OCI-LY7 (cell line): ENCODE data around the gene SLC43A1. TPM values are rescaled to one million over a fixed set of nuclear protein-coding genes. Genes with fewer than 3 reads are reported as not detected.

Source experiments
- BruUV-seq: library from RNA; stranded (reverse); fragments of 400-500 nt; replicated peaks from 2 replicates; lab custom pipeline; 2021; lab: Mats Ljungman, UMichigan
- CTCF ChIA-PET: fragments of 300-600 bp; sonication (Branson Sonifier 250); formaldehyde crosslinking; loops from one replicate; lab custom pipeline; 2022; ENCODE audit warnings: antibody characterized with exemption; ENCODE audit not compliant: unreplicated experiment; lab: Charles Lee
- POLR2A ChIA-PET: fragments of 300-600 bp; sonication (Branson Sonifier 250); formaldehyde crosslinking; loops from one replicate; lab custom pipeline; 2022; ENCODE audit warnings: antibody characterized with exemption; lab: Charles Lee
- DNase-seq: peaks from one replicate; pipeline ENCODE4 v3.0.0-alpha.2; 2015; ENCODE audit warnings: low spot score
- H2AFZ ChIP-seq: fragments of 200-600 bp; sonication (generic), shearing (Covaris generic); 2 replicates; pipeline ENCODE4 v1.6.1; 2014; ENCODE audit warnings: mild to moderate bottlenecking, antibody characterized with exemption, low read length, moderate library complexity
- H3K27ac ChIP-seq: fragments of 200-600 bp; sonication (generic); 2 replicates; pipeline ENCODE4 v1.5.1; 2014; ENCODE audit warnings: mixed run types, low read depth, mild to moderate bottlenecking, moderate library complexity, low read length, inconsistent platforms; ENCODE audit not compliant: poor library complexity, severe bottlenecking
- H3K36me3 ChIP-seq: fragments of 200-600 bp; sonication (generic); 2 replicates; pipeline ENCODE4 v1.6.1; 2014; ENCODE audit warnings: mild to moderate bottlenecking, antibody characterized with exemption, low read length, moderate library complexity, mixed read lengths; ENCODE audit not compliant: insufficient read depth
- H3K4me1 ChIP-seq: fragments of 200-600 bp; sonication (generic); 2 replicates; pipeline ENCODE4 v1.5.1; 2014; ENCODE audit warnings: mild to moderate bottlenecking, low read length; ENCODE audit not compliant: insufficient read depth, poor library complexity, severe bottlenecking
- H3K4me2 ChIP-seq: fragments of 200-600 bp; sonication (generic); 2 replicates; pipeline ENCODE4 v1.6.1; 2014; ENCODE audit warnings: mild to moderate bottlenecking, low read length
- H3K4me3 ChIP-seq: fragments of 200-600 bp; sonication (generic); 2 replicates; pipeline ENCODE4 v1.5.1; 2014; ENCODE audit warnings: mild to moderate bottlenecking, low read depth, low read length; ENCODE audit not compliant: poor library complexity, severe bottlenecking
- H3K79me2 ChIP-seq: fragments of 200-600 bp; sonication (generic); 2 replicates; pipeline ENCODE4 v1.6.1; 2016; ENCODE audit warnings: low read depth, mild to moderate bottlenecking, low read length, moderate library complexity, mixed read lengths; ENCODE audit not compliant: insufficient read depth
- H3K9me2 ChIP-seq: fragments of 200-600 bp; sonication (generic); 2 replicates; pipeline ENCODE4 v1.6.1; 2016; ENCODE audit warnings: mild to moderate bottlenecking, low read length, mixed read lengths; ENCODE audit not compliant: insufficient read depth
- H3K9me3 ChIP-seq: fragments of 200-600 bp; sonication (generic); 2 replicates; pipeline ENCODE4 v1.6.1; 2014; ENCODE audit warnings: mild to moderate bottlenecking, mixed run types, low read length, mixed read lengths
- H4K20me1 ChIP-seq: fragments of 200-600 bp; sonication (generic); 2 replicates; pipeline ENCODE4 v1.6.1; 2014; ENCODE audit warnings: mild to moderate bottlenecking, antibody characterized with exemption, low read length, moderate library complexity, mixed read lengths; ENCODE audit not compliant: insufficient read depth
- CTCF ChIP-seq: fragments of 200-600 bp; sonication (generic); conservative IDR thresholded peaks from 2 replicates; pipeline ENCODE4 v1.5.1; 2014; ENCODE audit warnings: mild to moderate bottlenecking, antibody characterized with exemption, low read length, moderate library complexity, mixed read lengths
- EZH2phosphoT487 ChIP-seq: fragments of 200-600 bp; sonication (generic); IDR thresholded peaks from 2 replicates; pipeline ENCODE4 v1.6.1; 2018; ENCODE audit warnings: low read depth, borderline replicate concordance, mild to moderate bottlenecking, mixed run types, antibody characterized with exemption, low read length, moderate library complexity, mixed read lengths
- intact Hi-C: fragments of 100-400 bp; cut with micrococcal nuclease; formaldehyde crosslinking; loops from one replicate; pipeline ENCODE4 v1.10.0; 2022; ENCODE audit not compliant: unreplicated experiment
- total RNA-seq, 2 experiments: library from RNA; depleted of rRNA in 1 of 2; stranded (reverse); fragments of >200 nt in 1 of 2; shearing (Covaris generic) in 1 of 2; gene quantifications; 2 replicates each; pipeline ENCODE4 v1.2.3, GENCODE V29; 2014 to 2022

Gene SLC43A1
- total RNA-seq, 2 experiments from 2014 or later = 61.1 to 78.6 TPM

GRCh38 chr11:57458060-57458409, 57.5 kb downstream of the SLC43A1 start:
- Histone ChIP-seq H3K27ac (no peak overlapping the region), H3K79me2 (no peaks in the 10 kb centered on the region), H3K4me2 (0 out of 2 replicates have a peak overlapping the region, but pooled peaks have one; percentile 10), H3K4me3 (no peak overlapping the region), H3K4me1 (peaks cover 27% of the 10 kb centered on the region), H4K20me1 (no peaks in the 10 kb centered on the region), H3K9me2 (no peaks in the 10 kb centered on the region), H3K36me3 (no peaks in the 10 kb centered on the region), H3K9me3 (no peaks in the 10 kb centered on the region), H2AFZ (no peak overlapping the region)
- ChIA-PET CTCF (interaction anchor here (0.5 to 2.7 kb wide), 11 partner anchors 25 to 186 kb away, joined by 3 to 20 read pairs (median 9); partner anchors contain the start of gene TIMM10), POLR2A (interaction anchor here (0.6 to 1.9 kb wide), 5 partner anchors 12 to 1214 kb away, joined by 3 to 8 read pairs (median 4); no protein-coding TSS in a partner anchor)
- no TSS peak for BruUV-seq
- no peak for TF ChIP-seq CTCF
- TF ChIP-seq EZH2phosphoT487 = no peak
- DNase-seq = no peak
- intact Hi-C loops = loop anchor here (5.0 kb wide), 2 partner anchors 109 to 111 kb away; partner anchors contain the start of gene UBE2L6

GRCh38 chr11:57457643-57458023, 57.9 kb downstream of the SLC43A1 start:
- intact Hi-C loops = loop anchor here (1.0 to 5.0 kb wide), 5 partner anchors 70 to 343 kb away; partner anchors contain the start of gene UBE2L6
- TF ChIP-seq EZH2phosphoT487 (no peak), CTCF (peak; percentile 57)
- Histone ChIP-seq H3K4me3 (no peak overlapping the region), H2AFZ (no peak overlapping the region), H3K9me3 (no peaks in the 10 kb centered on the region), H3K4me1 (peaks cover 27% of the 10 kb centered on the region), H4K20me1 (no peaks in the 10 kb centered on the region), H3K27ac (no peak overlapping the region), H3K9me2 (no peaks in the 10 kb centered on the region), H3K36me3 (no peaks in the 10 kb centered on the region), H3K4me2 (peak overlapping the region; percentile 10; the same call in 1 of the 2 replicates), H3K79me2 (no peaks in the 10 kb centered on the region)
- BruUV-seq = no TSS peak
- ChIA-PET CTCF (interaction anchor here (0.6 to 2.7 kb wide), 11 partner anchors 24 to 187 kb away, joined by 3 to 20 read pairs (median 4); partner anchors contain the start of gene TIMM10), POLR2A (interaction anchor here (0.6 to 1.9 kb wide), 6 partner anchors 11 to 1215 kb away, joined by 3 to 8 read pairs (median 4); no protein-coding TSS in a partner anchor)
- DNase-seq = no peak
